Measurements from ENCODE around the gene SLC6A4. TPM values are rescaled to one million over a fixed set of nuclear protein-coding genes. Genes with fewer than 3 reads are reported as not detected.
A peak's percentile ranks its signal among the peaks of the same experiment; 100 is the strongest.

Gene SLC6A4
- polyA plus RNA-seq (2012; rRNA removed), result 0.02 and 0.12 TPM in 2 replicates
- 0.03 and 0.05 TPM in 2 replicates for polyA plus RNA-seq (2012; cell fraction: cytosol; rRNA removed)
- 0.19 TPM in 1 of 2 replicates, not detected in the other for polyA plus RNA-seq (2012; cell fraction: nucleus; rRNA removed)

- no peak within 1 kb of the TSS for H3K27ac ChIP-seq (ENCODE audit: low read depth in 2 of 2, low read length in 1 of 2)
- 8% methylated on average over 41 of the region's 82 CpGs for WGBS (ENCODE audit: low lambda C conversion rate)
Measured at GRCh38 chr17:30235386-30236296, at the start of gene SLC6A4. TSS of gene SLC6A4 (minus strand) at chr17:30235697. CDS start at chr17:30221958, 13,739 bp downstream.

GRCh38 chr17:30279156-30279555, 43.7 kb upstream of the SLC6A4 start:
- Histone ChIP-seq H3K9me2 (no peaks in the 10 kb centered on the region), H3K4me2 (no peak overlapping the region), H3K27ac (ENCODE audit: low read depth in 2 of 2, low read length in 1 of 2) (no peak overlapping the region), H3K4me1 (ENCODE audit: control insufficient read depth in 1 of 2, insufficient read depth in 2 of 2, low read depth in 1 of 2, low read length in 1 of 2) (no peaks in the 10 kb centered on the region), H3K36me3 (replicated peaks in 1 of 2; ENCODE audit: control insufficient read depth in 1 of 2, insufficient read depth in 2 of 2, low read length in 1 of 2) (peaks cover 35 to 53% of the 10 kb centered on the region in 2 experiments), H3F3A (replicated peaks; ENCODE audit: insufficient read depth) (peaks cover 6% of the 10 kb centered on the region), H2AFZ (ENCODE audit: low read depth) (no peak overlapping the region), H3K27me3 (ENCODE audit: insufficient read depth) (no peaks in the 10 kb centered on the region), H3K4me3 (ENCODE audit: low read depth in 2 of 2, low read length in 1 of 2) (no peak overlapping the region), H3K9me3 (no peaks in the 10 kb centered on the region), H3K79me2 (ENCODE audit: insufficient read depth) (no peaks in the 10 kb centered on the region), H4K20me1 (ENCODE audit: insufficient read depth) (no peaks in the 10 kb centered on the region), H3K9ac (no peak overlapping the region)
- ChIA-PET CTCF (interaction anchor here (0.8 to 5.3 kb wide), 6 partner anchors 9 to 186 kb away, joined by 3 to 70 read pairs (median 4); no protein-coding TSS in a partner anchor), POLR2A (interaction anchor here (1.2 kb wide), 1 partner anchor 174 kb away, joined by 3 read pairs; no protein-coding TSS in a partner anchor)
- TF ChIP-seq GATA2 (CRISPR knock-in tag; IDR thresholded peaks at IDR 0.05) (peak; percentile 18; the same call in 1 of the 2 replicates), TEAD4 (IDR thresholded peaks at IDR 0.05; ENCODE audit: borderline replicate concordance, insufficient read depth) (no peak)
- peak; percentile 19 for DNase-seq

More at GRCh38 chr17:30235386-30236296, at the start of gene SLC6A4:
- H3K9me2 ChIP-seq, result no peaks in the 10 kb centered on the region
- peak within 1 kb of the TSS; percentile 44 to 59 for H3K4me3 ChIP-seq (ENCODE audit: low read depth in 2 of 2, low read length in 1 of 2)
- peaks cover 0 to 8% of the 10 kb centered on the region in 2 experiments; a peak in 1 of 4 replicates for H3K4me1 ChIP-seq (ENCODE audit: control insufficient read depth in 1 of 2, insufficient read depth in 2 of 2, low read depth in 1 of 2, low read length in 1 of 2)
- H3K9me3 ChIP-seq, result no peaks in the 10 kb centered on the region
- CTCF ChIA-PET, result interaction anchor here (0.9 to 6.0 kb wide), 18 partner anchors 9 to 142 kb away, joined by 3 to 65 read pairs (median 5); partner anchors contain the start of gene BLMH
- peak within 1 kb of the TSS; percentile 93 for H3K4me2 ChIP-seq
- H4K20me1 ChIP-seq (ENCODE audit: insufficient read depth), result no peaks in the 10 kb centered on the region
- no peaks in the 10 kb centered on the region for H3K79me2 ChIP-seq (ENCODE audit: insufficient read depth)
- DNase-seq, result peak; percentile 78
- no peaks in the 10 kb centered on the region for H3F3A ChIP-seq (replicated peaks; ENCODE audit: insufficient read depth)
- POLR2A ChIA-PET, result interaction anchor here (0.8 kb wide), 1 partner anchor 131 kb away, joined by 3 read pairs; no protein-coding TSS in a partner anchor
- H3K27me3 ChIP-seq (ENCODE audit: insufficient read depth), result peaks cover 25% of the 10 kb centered on the region
- peak within 1 kb of the TSS; percentile 78 for H2AFZ ChIP-seq (ENCODE audit: low read depth)
- H3K36me3 ChIP-seq (replicated peaks in 1 of 2; ENCODE audit: control insufficient read depth in 1 of 2, insufficient read depth in 2 of 2, low read length in 1 of 2), result no peaks in the 10 kb centered on the region
- H3K9ac ChIP-seq, result no peak within 1 kb of the TSS
- TF ChIP-seq MAX (IDR thresholded peaks at IDR 0.05; ENCODE audit: low read depth) (peak; percentile 50), NRF1 (IDR thresholded peaks at IDR 0.05; ENCODE audit: low read depth, low read length) (no peak)

- H3K36me3 ChIP-seq (replicated peaks in 1 of 2; ENCODE audit: control insufficient read depth in 1 of 2, insufficient read depth in 2 of 2, low read length in 1 of 2), result peaks cover 40 to 59% of the 10 kb centered on the region in 2 experiments
- peak; percentile 45 for DNase-seq
- H3F3A ChIP-seq (replicated peaks; ENCODE audit: insufficient read depth), result peaks cover 6% of the 10 kb centered on the region
- no peak overlapping the region for H2AFZ ChIP-seq (ENCODE audit: low read depth)
- no peak overlapping the region for H3K9ac ChIP-seq
- H3K9me3 ChIP-seq, result no peaks in the 10 kb centered on the region
- H3K4me1 ChIP-seq (ENCODE audit: control insufficient read depth in 1 of 2, insufficient read depth in 2 of 2, low read depth in 1 of 2, low read length in 1 of 2), result no peaks in the 10 kb centered on the region
- no peaks in the 10 kb centered on the region for H3K27me3 ChIP-seq (ENCODE audit: insufficient read depth)
- H3K9me2 ChIP-seq, result no peaks in the 10 kb centered on the region
- TF ChIP-seq SMC3 (IDR thresholded peaks at IDR 0.05; ENCODE audit: low read depth, low read length) (peak; percentile 69), CTCF (IDR thresholded peaks at IDR 0.05) (peak; percentile 64), JUND (IDR thresholded peaks at IDR 0.05) (no peak), TCF12 (IDR thresholded peaks at IDR 0.05) (no peak), PBX3 (IDR thresholded peaks at IDR 0.05) (no peak), ZBTB33 (IDR thresholded peaks at IDR 0.05; ENCODE audit: borderline replicate concordance, low read depth) (no peak), TEAD4 (IDR thresholded peaks at IDR 0.05; ENCODE audit: borderline replicate concordance, insufficient read depth) (no peak), RAD21 (IDR thresholded peaks at IDR 0.05; ENCODE audit: low read length) (peak; percentile 84)
- H4K20me1 ChIP-seq (ENCODE audit: insufficient read depth), result no peaks in the 10 kb centered on the region
- ChIA-PET POLR2A (interaction anchor here (1.0 kb wide), 1 partner anchor 152 kb away, joined by 3 read pairs; no protein-coding TSS in a partner anchor), CTCF (interaction anchor here (0.6 to 5.3 kb wide), 19 partner anchors 8 to 577 kb away, joined by 3 to 70 read pairs (median 4); partner anchors contain the start of gene BLMH)
- H3K4me2 ChIP-seq, result no peak overlapping the region
- no peaks in the 10 kb centered on the region for H3K79me2 ChIP-seq (ENCODE audit: insufficient read depth)
- H3K4me3 ChIP-seq (ENCODE audit: low read depth in 2 of 2, low read length in 1 of 2), result no peak overlapping the region
- H3K27ac ChIP-seq (ENCODE audit: low read depth in 2 of 2, low read length in 1 of 2), result no peak overlapping the region
Measured at GRCh38 chr17:30278032-30278431, 42.5 kb upstream of the SLC6A4 start.
